HepG2 (cell line): ENCODE results near the gene GRK5. TPM values are rescaled to one million over a fixed set of nuclear protein-coding genes. Genes with fewer than 3 reads are reported as not detected.

Experiments used
- CBX5 ChIP-seq: sonication (generic); formaldehyde crosslinking; IDR thresholded peaks from 2 replicates; pipeline ENCODE4 v1.4.0; 2020; ENCODE audit warnings: missing genetic modification reagents, borderline replicate concordance
- CREB3 ChIP-seq: sonication (generic); formaldehyde crosslinking; IDR thresholded peaks from 2 replicates; pipeline ENCODE4 v1.5.0; 2020; ENCODE audit warnings: missing genetic modification reagents
- EEA1 ChIP-seq: sonication (generic); formaldehyde crosslinking; IDR thresholded peaks from 2 replicates; pipeline ENCODE4 v1.5.1; 2020; ENCODE audit warnings: mild to moderate bottlenecking, missing genetic modification reagents, borderline replicate concordance
- EHMT2 ChIP-seq: fragments of 200-600 bp; sonication (generic); IDR thresholded peaks from 2 replicates; pipeline ENCODE4 v1.7.0; 2017; ENCODE audit warnings: antibody characterized with exemption, low read depth, low read length, borderline replicate concordance
- FOXM1 ChIP-seq: sonication (generic); formaldehyde crosslinking; IDR thresholded peaks from 2 replicates; pipeline ENCODE4 v1.5.0; 2020; ENCODE audit warnings: missing genetic modification reagents
- GATAD2A ChIP-seq: IDR thresholded peaks from 2 replicates; pipeline ENCODE4 v1.6.1; 2016
- HNF4A ChIP-seq: sonication (generic); formaldehyde crosslinking; IDR thresholded peaks from 2 replicates; pipeline ENCODE4 v1.4.0; 2020; ENCODE audit warnings: missing genetic modification reagents
- KAT7 ChIP-seq: IDR thresholded peaks from 2 replicates; pipeline ENCODE4 v1.6.1; 2018; ENCODE audit warnings: borderline replicate concordance, missing compliant biosample characterization
- MAFK ChIP-seq, 2 experiments: IDR thresholded peaks in 1 of 2; conservative IDR thresholded peaks in 1 of 2; 2 replicates each; pipeline ENCODE4 v1.6.1; 2011; ENCODE audit warnings: improper control_type of control experiment in 2 of 2, low read length in 2 of 2
- MAX ChIP-seq: IDR thresholded peaks from 2 replicates; pipeline ENCODE4 v1.6.1; 2012; ENCODE audit warnings: inconsistent platforms
- PLRG1 ChIP-seq: fragments of 450-650 bp; conservative IDR thresholded peaks from 2 replicates; pipeline ENCODE4 v1.6.1; 2016
- RAD21 ChIP-seq: fragments of 450-650 bp; formaldehyde crosslinking; IDR thresholded peaks from 2 replicates; pipeline ENCODE4 v1.5.0; 2020; ENCODE audit warnings: mild to moderate bottlenecking
- SMAD3 ChIP-seq: sonication (generic); formaldehyde crosslinking; IDR thresholded peaks from 2 replicates; pipeline ENCODE4 v1.4.0; 2020; ENCODE audit warnings: missing genetic modification reagents
- SYNCRIP ChIP-seq: fragments of 200-400 bp; formaldehyde crosslinking; IDR thresholded peaks from 2 replicates; pipeline ENCODE4 v1.6.1; 2018; ENCODE audit warnings: mild to moderate bottlenecking, low read depth, low read length; ENCODE audit not compliant: insufficient read depth
- ZC3H4 ChIP-seq: sonication (generic); formaldehyde crosslinking; IDR thresholded peaks from 2 replicates; pipeline ENCODE4 v1.4.0; 2020; ENCODE audit warnings: missing genetic modification reagents, borderline replicate concordance
- ZFP36L2 ChIP-seq: sonication (generic); formaldehyde crosslinking; IDR thresholded peaks from 2 replicates; pipeline ENCODE4 v1.4.0; 2020; ENCODE audit warnings: missing genetic modification reagents
- ZKSCAN1 ChIP-seq: fragments of 150-350 bp; IDR thresholded peaks from 2 replicates; pipeline ENCODE4 v1.6.1; 2014; ENCODE audit warnings: low read length
- ZNF235 ChIP-seq: sonication (generic); formaldehyde crosslinking; IDR thresholded peaks from 2 replicates; pipeline ENCODE4 v1.8.1; 2023; ENCODE audit warnings: mild to moderate bottlenecking, missing genetic modification reagents, borderline replicate concordance
- ZNF460 ChIP-seq: sonication (generic); formaldehyde crosslinking; IDR thresholded peaks from 2 replicates; pipeline ENCODE4 v1.5.1; 2020; ENCODE audit warnings: missing genetic modification reagents, mild to moderate bottlenecking, borderline replicate concordance
- ZNF510 ChIP-seq: sonication (generic); formaldehyde crosslinking; IDR thresholded peaks from 2 replicates; pipeline ENCODE4 v1.4.0; 2020; ENCODE audit warnings: low read depth, mild to moderate bottlenecking, missing genetic modification reagents
- ZNF816 ChIP-seq: sonication (generic); formaldehyde crosslinking; IDR thresholded peaks from 2 replicates; pipeline ENCODE4 v1.8.0; 2022; ENCODE audit warnings: missing genetic modification reagents, mild to moderate bottlenecking, borderline replicate concordance
- ZNF841 ChIP-seq: sonication (generic); formaldehyde crosslinking; IDR thresholded peaks from 2 replicates; pipeline ENCODE4 v1.8.1; 2023; ENCODE audit warnings: missing genetic modification reagents, borderline replicate concordance
- ZUFSP ChIP-seq: sonication (generic); formaldehyde crosslinking; IDR thresholded peaks from 2 replicates; pipeline ENCODE4 v1.9.0; 2021; ENCODE audit warnings: missing genetic modification reagents, mild to moderate bottlenecking, borderline replicate concordance
- polyA plus RNA-seq, 8 experiments: library from polyadenylated mRNA; depleted of rRNA in 3 of 8; stranded (reverse) in 7 of 8; unstranded in 1 of 8; fragments of >200 nt; fragmentation: Illumina TruSeq in 4 of 8; extraction: Trizol in 4 of 8; gene quantifications; 2 replicates each; pipeline versions ENCODE4 v1.2.1 to v1.2.3, GENCODE V29; 2011 to 2016; ENCODE audit warnings: low read depth in 4 of 8, missing spikeins in 1 of 8, mixed read lengths in 1 of 8; ENCODE audit not compliant: insufficient read depth in 1 of 8
- total RNA-seq, 5 experiments: library from RNA; depleted of rRNA; stranded (reverse); fragments of >200 nt; fragmentation: Illumina TruSeq; extraction: Trizol; gene quantifications; 2 replicates each; pipeline ENCODE4 v1.2.3, GENCODE V29; 2016; ENCODE audit warnings: low read depth in 1 of 5
- TF ChIP-seq, protein P1 (sequence below): sonication (generic); formaldehyde crosslinking; IDR thresholded peaks from 2 replicates; pipeline ENCODE4 v1.4.0; 2020; ENCODE audit warnings: mild to moderate bottlenecking, missing genetic modification reagents

The GRK5 gene
- total and polyA plus RNA-seq, 2 of the 13 experiments (the other 11 are each of a cell fraction or from before 2014, with no cell fraction given) = 10.4 to 12.6 TPM

DNA sequence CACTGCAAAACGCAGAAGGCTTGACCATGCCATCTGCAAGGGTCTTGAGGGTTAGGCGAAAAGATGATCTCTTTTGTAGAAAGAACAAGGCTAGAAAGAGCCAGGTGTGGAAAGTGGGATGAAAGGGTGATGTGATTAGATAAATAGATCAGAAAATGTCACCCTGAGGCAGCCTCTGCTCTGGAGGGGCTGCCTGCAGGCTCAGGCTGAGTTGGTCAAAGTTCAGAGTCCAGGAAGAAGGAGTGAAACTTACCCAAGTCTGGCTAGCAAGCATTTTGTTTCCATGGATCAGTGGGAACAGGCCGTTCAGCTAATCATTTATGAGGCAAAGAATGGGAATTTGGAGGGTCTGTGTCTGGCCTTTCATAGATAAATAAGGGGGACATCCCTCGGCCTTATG lies 255.4 kb downstream of the GRK5 start (continued):
- TF ChIP-seq, protein P1, sequence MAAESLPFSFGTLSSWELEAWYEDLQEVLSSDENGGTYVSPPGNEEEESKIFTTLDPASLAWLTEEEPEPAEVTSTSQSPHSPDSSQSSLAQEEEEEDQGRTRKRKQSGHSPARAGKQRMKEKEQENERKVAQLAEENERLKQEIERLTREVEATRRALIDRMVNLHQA (CRISPR knock-in tag) = no peak
- TF ChIP-seq HNF4A (CRISPR knock-in tag) (peak; percentile 63), KAT7 (CRISPR knock-in tag) (no peak), ZKSCAN1 (no peak), ZFP36L2 (CRISPR knock-in tag) (no peak), ZNF816 (CRISPR knock-in tag) (peak; percentile 71; the same call in 1 of the 2 replicates), ZC3H4 (CRISPR knock-in tag) (no peak), CREB3 (no peak), GATAD2A (CRISPR knock-in tag) (peak; percentile 22; the same call in 1 of the 2 replicates), ZNF235 (CRISPR knock-in tag) (no peak), EHMT2 (no peak), CBX5 (no peak), FOXM1 (no peak), ZNF460 (CRISPR knock-in tag) (no peak), ZNF510 (no peak), SMAD3 (CRISPR knock-in tag) (no peak), PLRG1 (no peak), SYNCRIP (no peak), RAD21 (CRISPR knock-in tag) (no peak), ZUFSP (no peak), MAFK (conservative IDR thresholded peaks at IDR 0.05 in 1 of 2, IDR thresholded peaks at IDR 0.05 in 1 of 2; ENCODE audit: low read length in 2 of 2) (no peak), MAX (no peak), EEA1 (no peak), ZNF841 (CRISPR knock-in tag) (no peak)
